Vagina (tissue), 2 donors: Measurements from ENCODE around the gene CNOT1.

Experiments
- CTCF ChIP-seq, 3 experiments: fragments of 450-650 bp in 2 of 3; fragments of 200-600 bp in 1 of 3; sonication (generic) in 1 of 3; IDR thresholded peaks; one replicate each; pipeline ENCODE4 v1.5.1; 2017 to 2019; ENCODE audit warnings: antibody characterized with exemption in 3 of 3, mild to moderate bottlenecking in 2 of 3, moderate library complexity in 2 of 3
- POLR2AphosphoS5 ChIP-seq, 2 donors: sonication (generic); formaldehyde crosslinking; IDR thresholded peaks; one replicate each; pipeline ENCODE4 v1.9.0; 2017; ENCODE audit warnings: antibody characterized with exemption in 2 of 2, mild to moderate bottlenecking in 2 of 2, low read depth in 1 of 2; ENCODE audit not compliant: insufficient read depth in 1 of 2

GRCh38 chr16:58490065-58490464 lies 139.6 kb downstream of the CNOT1 start:
- no peak for TF ChIP-seq CTCF (IDR thresholded peaks at IDR 0.05)
- no peak for TF ChIP-seq POLR2AphosphoS5 (IDR thresholded peaks at IDR 0.05; ENCODE audit: insufficient read depth in 1 of 2, low read depth in 1 of 2)
